GM18505 (cell line): ENCODE measurements around the gene KIAA1217.
A peak's percentile ranks its signal among the peaks of the same experiment; 100 is the strongest.

ENCODE experiments used
- ATAC-seq: cut with Tn5 transposase; IDR thresholded peaks from one replicate; pipeline ENCODE4 v1.9.1; 2021; ENCODE audit not compliant: unreplicated experiment
- POLR2A ChIP-seq: IDR thresholded peaks from 4 replicates; pipeline ENCODE4 v1.6.1; 2011; ENCODE audit warnings: borderline replicate concordance; ENCODE audit not compliant: insufficient read depth, insufficient read length; ENCODE audit errors: extremely low read depth

The KIAA1217 gene

GRCh38 chr10:24446739-24447138 lies 237.8 kb downstream of the KIAA1217 start:
- no peak for ATAC-seq
- no peak for TF ChIP-seq POLR2A

- no peak for TF ChIP-seq POLR2A
- no peak for ATAC-seq
These were observed 239.5 kb downstream of the KIAA1217 start for GRCh38 chr10:24448351-24448999.

GRCh38 chr10:24449321-24449740 lies 240.4 kb downstream of the KIAA1217 start:
- TF ChIP-seq POLR2A: no peak
- ATAC-seq: peak; percentile 91

GRCh38 chr10:24449769-24450310 lies 240.9 kb downstream of the KIAA1217 start:
- TF ChIP-seq POLR2A: no peak
- no peak for ATAC-seq

- ATAC-seq: no peak
- no peak for TF ChIP-seq POLR2A
These were observed 242.4 kb downstream of the KIAA1217 start for GRCh38 chr10:24451325-24451820.

GRCh38 chr10:24452030-24452429 lies 243.1 kb downstream of the KIAA1217 start:
- no peak for TF ChIP-seq POLR2A
- ATAC-seq: no peak

- TF ChIP-seq POLR2A: no peak
- ATAC-seq: no peak
These were observed 244.5 kb downstream of the KIAA1217 start for GRCh38 chr10:24453404-24453830.

- ATAC-seq: no peak
These were observed 245.0 kb downstream of the KIAA1217 start for GRCh38 chr10:24453973-24454372.

GRCh38 chr10:24455447-24455846 lies 246.5 kb downstream of the KIAA1217 start:
- TF ChIP-seq POLR2A: no peak

More at GRCh38 chr10:24453973-24454372, 245.0 kb downstream of the KIAA1217 start:
- TF ChIP-seq POLR2A: no peak

GRCh38 chr10:24456322-24456721 lies 247.4 kb downstream of the KIAA1217 start:
- no peak for ATAC-seq
- TF ChIP-seq POLR2A: no peak

More at GRCh38 chr10:24455447-24455846, 246.5 kb downstream of the KIAA1217 start:
- no peak for ATAC-seq

GRCh38 chr10:24457661-24458318 lies 248.9 kb downstream of the KIAA1217 start:
- TF ChIP-seq POLR2A: no peak
- ATAC-seq: no peak

GRCh38 chr10:24459836-24460235 lies 250.9 kb downstream of the KIAA1217 start:
- ATAC-seq: no peak
- TF ChIP-seq POLR2A: no peak

- TF ChIP-seq POLR2A: no peak
- no peak for ATAC-seq
These were observed 253.4 kb downstream of the KIAA1217 start for GRCh38 chr10:24462291-24462813.
